ENCODE measurements around the gene KLHL22. TPM values are rescaled to one million over a fixed set of nuclear protein-coding genes. Genes with fewer than 3 reads are reported as not detected.
A peak's percentile ranks its signal among the peaks of the same experiment; 100 is the strongest.

Gene KLHL22
- polyA plus RNA-seq, 1 experiment: 30.2 TPM

- no peaks in the 10 kb centered on the region for H3K27me3 ChIP-seq (ENCODE audit: control insufficient read depth, insufficient read depth, low read length)
- peak overlapping the region; percentile 77 for H3K27ac ChIP-seq (ENCODE audit: low read depth, low read length)
- no peak for DNase-seq (ENCODE audit: low read depth, low spot score)
- H3K4me3 ChIP-seq (ENCODE audit: low read depth, low read length): no peak overlapping the region
- peaks cover 5% of the 10 kb centered on the region; the same call in 1 of the 2 replicates for H3K9me3 ChIP-seq (ENCODE audit: control insufficient read depth, insufficient read depth, low read length)
- ChIA-PET POLR2A (interaction anchor here (1.1 to 2.3 kb wide), 2 partner anchors 16 to 45 kb away, joined by 5 to 7 read pairs; partner anchors contain the start of gene MED15), CTCF (interaction anchor here (0.9 to 1.9 kb wide), 2 partner anchors 40 to 44 kb away, joined by 3 to 7 read pairs; no protein-coding TSS in a partner anchor)
- TF ChIP-seq CTCF (IDR thresholded peaks at IDR 0.05; ENCODE audit: low read depth, low read length): no peak
Observed at GRCh38 chr22:20524004-20524481, 28.4 kb upstream of the KLHL22 start.

- ChIA-PET POLR2A (interaction anchor here (1.1 to 2.3 kb wide), 2 partner anchors 15 to 46 kb away, joined by 5 to 7 read pairs; partner anchors contain the start of gene MED15), CTCF (interaction anchor here (1.9 kb wide), 1 partner anchor 41 kb away, joined by 7 read pairs; no protein-coding TSS in a partner anchor)
- no peak for DNase-seq (ENCODE audit: low read depth, low spot score)
- Histone ChIP-seq H3K27me3 (ENCODE audit: control insufficient read depth, insufficient read depth, low read length) (no peaks in the 10 kb centered on the region), H3K4me3 (ENCODE audit: low read depth, low read length) (no peak overlapping the region), H3K9me3 (ENCODE audit: control insufficient read depth, insufficient read depth, low read length) (0 out of 2 replicates have a peak, but pooled peaks cover 2% of the 10 kb centered on the region), H3K27ac (ENCODE audit: low read depth, low read length) (peak overlapping the region; percentile 77)
- no peak for TF ChIP-seq CTCF (IDR thresholded peaks at IDR 0.05; ENCODE audit: low read depth, low read length)
Observed at GRCh38 chr22:20523086-20523983, 27.7 kb upstream of the KLHL22 start.

- ChIA-PET CTCF (interaction anchor here (1.9 kb wide), 1 partner anchor 42 kb away, joined by 7 read pairs; no protein-coding TSS in a partner anchor), POLR2A (interaction anchor here (2.3 kb wide), 1 partner anchor 47 kb away, joined by 7 read pairs; no protein-coding TSS in a partner anchor)
- no peaks in the 10 kb centered on the region for H3K9me3 ChIP-seq (ENCODE audit: control insufficient read depth, insufficient read depth, low read length)
- TF ChIP-seq CTCF (IDR thresholded peaks at IDR 0.05; ENCODE audit: low read depth, low read length): no peak
- DNase-seq (ENCODE audit: low read depth, low spot score): no peak
- H3K27ac ChIP-seq (ENCODE audit: low read depth, low read length): no peak overlapping the region
- H3K27me3 ChIP-seq (ENCODE audit: control insufficient read depth, insufficient read depth, low read length): no peaks in the 10 kb centered on the region
- H3K4me3 ChIP-seq (ENCODE audit: low read depth, low read length): no peak overlapping the region
Observed at GRCh38 chr22:20522134-20523004, 26.8 kb upstream of the KLHL22 start.

- ChIA-PET CTCF (interaction anchor here (1.2 kb wide), 1 partner anchor 45 kb away, joined by 7 read pairs; no protein-coding TSS in a partner anchor), POLR2A (interaction anchor here (0.6 to 1.0 kb wide), 3 partner anchors 9 to 44 kb away, joined by 3 to 5 read pairs (median 3); no protein-coding TSS in a partner anchor)
- DNase-seq (ENCODE audit: low read depth, low spot score): no peak
- no peaks in the 10 kb centered on the region for H3K9me3 ChIP-seq (ENCODE audit: control insufficient read depth, insufficient read depth, low read length)
- H3K4me3 ChIP-seq (ENCODE audit: low read depth, low read length): no peak overlapping the region
- peak overlapping the region; percentile 73 for H3K27ac ChIP-seq (ENCODE audit: low read depth, low read length)
- TF ChIP-seq CTCF (IDR thresholded peaks at IDR 0.05; ENCODE audit: low read depth, low read length): no peak
- H3K27me3 ChIP-seq (ENCODE audit: control insufficient read depth, insufficient read depth, low read length): no peaks in the 10 kb centered on the region
Observed at GRCh38 chr22:20520093-20520511, 24.5 kb upstream of the KLHL22 start.

Measured in AG04450 (cell line).